ENCODE results near the gene UBAP1L. TPM values are rescaled to one million over a fixed set of nuclear protein-coding genes. Genes with fewer than 3 reads are reported as not detected.

The UBAP1L gene
- total and polyA plus RNA-seq, 10 donors = 2.5 to 11.2 (median 7.0) TPM

- no peaks in the 10 kb centered on the region for H3K36me3 ChIP-seq
- WGBS, 5 donors = 65 to 82% (median 74%) methylated on average over 3 of the region's 3 CpGs
- intact Hi-C loops (cut with DNase I; ENCODE audit: low total_unique reads) = no loop called here
Measured at GRCh38 chr15:65066001-65066634, 48.9 kb downstream of the UBAP1L start.

GRCh38 chr15:65062726-65063125 lies 52.3 kb downstream of the UBAP1L start:
- Histone ChIP-seq H3K4me3 (no peak overlapping the region), H3K36me3 (peaks cover 0 to 8% (median 0%) of the 10 kb centered on the region in 6 donors), H3K27me3 (replicated peaks in 1 of 7) (peaks cover 0 to 34% (median 17%) of the 10 kb centered on the region in 7 donors), H3K4me1 (peaks cover 0 to 24% (median 2%) of the 10 kb centered on the region in 6 donors), H3K9me3 (no peaks in the 10 kb centered on the region), H3K27ac (peak overlapping the region in 1 of 8 donors; percentile 28)
- DNase-seq = peak; percentile 43
- 67 to 86% (median 71%) methylated on average over 5 of the region's 5 CpGs for WGBS, 5 donors
- TF ChIP-seq POLR2A (IDR thresholded peaks at IDR 0.05) (no peak), CTCF (IDR thresholded peaks at IDR 0.05 in 8 of 11, conservative IDR thresholded peaks at IDR 0.05 in 3 of 11) (no peak), POLR2AphosphoS5 (IDR thresholded peaks at IDR 0.05) (no peak)
- intact Hi-C loops (cut with DNase I; ENCODE audit: low total_unique reads) = no loop called here

More at GRCh38 chr15:65066001-65066634, 48.9 kb downstream of the UBAP1L start:
- peak overlapping the region in 5 of 8 donors; percentile 7 to 64 (median 40) for H3K4me3 ChIP-seq
- TF ChIP-seq POLR2AphosphoS5 (IDR thresholded peaks at IDR 0.05) (no peak), CTCF (IDR thresholded peaks at IDR 0.05 in 8 of 11, conservative IDR thresholded peaks at IDR 0.05 in 3 of 11) (no peak), POLR2A (IDR thresholded peaks at IDR 0.05) (no peak)
- no peaks in the 10 kb centered on the region for H3K9me3 ChIP-seq
- no peak for DNase-seq
- H3K27me3 ChIP-seq (replicated peaks in 1 of 7) = peaks cover 0 to 52% (median 23%) of the 10 kb centered on the region in 7 donors
- H3K27ac ChIP-seq = peak overlapping the region in 5 of 8 donors; percentile 27 to 82 (median 76)
- H3K4me1 ChIP-seq = peaks cover 0 to 32% (median 4%) of the 10 kb centered on the region in 6 donors

GRCh38 chr15:65062061-65062460 lies 52.9 kb downstream of the UBAP1L start:
- TF ChIP-seq POLR2AphosphoS5 (IDR thresholded peaks at IDR 0.05) (no peak), CTCF (IDR thresholded peaks at IDR 0.05 in 8 of 11, conservative IDR thresholded peaks at IDR 0.05 in 3 of 11) (no peak)
- peaks cover 0 to 28% (median 10%) of the 10 kb centered on the region in 7 donors for H3K27me3 ChIP-seq (replicated peaks in 1 of 7)
- DNase-seq = peak; percentile 23
- intact Hi-C loops (cut with DNase I; ENCODE audit: low total_unique reads) = no loop called here
- peaks cover 0 to 8% (median 0%) of the 10 kb centered on the region in 6 donors for H3K36me3 ChIP-seq
- H3K27ac ChIP-seq = peak overlapping the region in 1 of 8 donors; percentile 28
- peaks cover 0 to 17% (median 0%) of the 10 kb centered on the region in 6 donors for H3K4me1 ChIP-seq
- WGBS, 5 donors = 81 to 86% (median 85%) methylated on average over 5 of the region's 5 CpGs
- H3K4me3 ChIP-seq = no peak overlapping the region
- H3K9me3 ChIP-seq = no peaks in the 10 kb centered on the region

- peak overlapping the region in 4 of 8 donors; percentile 34 to 58 (median 50) for H3K27ac ChIP-seq
- DNase-seq = peak; percentile 44
- intact Hi-C loops (cut with DNase I; ENCODE audit: low total_unique reads) = no loop called here
- H3K4me3 ChIP-seq = no peak overlapping the region
- 68 to 97% (median 87%) methylated on average over 5 to 6 of the region's 6 CpGs for WGBS, 5 donors
- peaks cover 0 to 12% (median 0%) of the 10 kb centered on the region in 6 donors for H3K36me3 ChIP-seq
- H3K27me3 ChIP-seq (replicated peaks in 1 of 7) = peaks cover 0 to 15% (median 3%) of the 10 kb centered on the region in 7 donors
- no peak for TF ChIP-seq POLR2A (IDR thresholded peaks at IDR 0.05)
- TF ChIP-seq CTCF (IDR thresholded peaks at IDR 0.05 in 8 of 11, conservative IDR thresholded peaks at IDR 0.05 in 3 of 11) = no peak
- peak in 1 of 3 donors; percentile 24 for TF ChIP-seq POLR2AphosphoS5 (IDR thresholded peaks at IDR 0.05)
- H3K4me1 ChIP-seq = peaks cover 0 to 16% (median 0%) of the 10 kb centered on the region in 6 donors
- no peaks in the 10 kb centered on the region for H3K9me3 ChIP-seq
Measured at GRCh38 chr15:65060641-65061397, 54.2 kb downstream of the UBAP1L start.
